Coronary artery (tissue), 2 donors: ENCODE data around the gene ADGRE2.

Source experiments
- DNase-seq: peaks from one replicate; pipeline ENCODE4 v3.0.0-alpha.2; 2017; ENCODE audit warnings: low spot score
- H3K27ac ChIP-seq, 2 donors: fragments of 200-600 bp; sonication (generic); one replicate each; pipeline ENCODE4 v1.5.1; 2016 to 2019
- H3K4me3 ChIP-seq: fragments of 200-600 bp; sonication (generic); 2 replicates; pipeline ENCODE4 v1.5.1; 2016; ENCODE audit warnings: mild to moderate bottlenecking, moderate library complexity
- TF ChIP-seq, protein P1 (sequence below): fragments of 200-600 bp; sonication (generic); IDR thresholded peaks from one replicate; pipeline ENCODE4 v1.5.1; 2019; ENCODE audit warnings: antibody characterized with exemption

Gene ADGRE2

DNA sequence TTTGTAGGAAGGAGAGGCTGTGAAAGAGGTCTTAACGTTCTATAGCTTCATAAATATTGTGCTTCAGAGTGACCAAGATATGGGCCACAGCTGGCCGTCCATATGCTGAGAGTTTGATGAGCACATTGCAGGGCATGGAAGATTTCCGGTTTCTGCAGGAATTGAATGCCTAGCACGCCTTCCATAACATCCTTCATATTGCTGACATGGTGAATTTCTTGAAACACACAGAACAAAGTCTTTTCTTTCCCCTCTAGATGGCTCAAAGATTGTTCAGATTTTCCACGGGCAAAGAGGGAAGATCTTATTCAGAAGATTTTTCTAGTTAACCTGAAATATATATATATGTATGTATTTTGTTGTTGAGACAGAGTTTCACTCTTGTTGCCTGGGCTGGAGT is 42.4 kb downstream of the ADGRE2 start:
- TF ChIP-seq, protein P1, sequence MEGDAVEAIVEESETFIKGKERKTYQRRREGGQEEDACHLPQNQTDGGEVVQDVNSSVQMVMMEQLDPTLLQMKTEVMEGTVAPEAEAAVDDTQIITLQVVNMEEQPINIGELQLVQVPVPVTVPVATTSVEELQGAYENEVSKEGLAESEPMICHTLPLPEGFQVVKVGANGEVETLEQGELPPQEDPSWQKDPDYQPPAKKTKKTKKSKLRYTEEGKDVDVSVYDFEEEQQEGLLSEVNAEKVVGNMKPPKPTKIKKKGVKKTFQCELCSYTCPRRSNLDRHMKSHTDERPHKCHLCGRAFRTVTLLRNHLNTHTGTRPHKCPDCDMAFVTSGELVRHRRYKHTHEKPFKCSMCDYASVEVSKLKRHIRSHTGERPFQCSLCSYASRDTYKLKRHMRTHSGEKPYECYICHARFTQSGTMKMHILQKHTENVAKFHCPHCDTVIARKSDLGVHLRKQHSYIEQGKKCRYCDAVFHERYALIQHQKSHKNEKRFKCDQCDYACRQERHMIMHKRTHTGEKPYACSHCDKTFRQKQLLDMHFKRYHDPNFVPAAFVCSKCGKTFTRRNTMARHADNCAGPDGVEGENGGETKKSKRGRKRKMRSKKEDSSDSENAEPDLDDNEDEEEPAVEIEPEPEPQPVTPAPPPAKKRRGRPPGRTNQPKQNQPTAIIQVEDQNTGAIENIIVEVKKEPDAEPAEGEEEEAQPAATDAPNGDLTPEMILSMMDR, result no peak
- no peak for DNase-seq
- no peak overlapping the region for H3K27ac ChIP-seq

GRCh38 chr19:14733574-14733973 is 44.8 kb downstream of the ADGRE2 start:
- H3K27ac ChIP-seq, result no peak overlapping the region
- TF ChIP-seq, protein P1, result no peak
- H3K4me3 ChIP-seq, result no peak overlapping the region
- no peak for DNase-seq

More for the DNA sequence above, 42.4 kb downstream of the ADGRE2 start:
- H3K4me3 ChIP-seq, result no peak overlapping the region

GRCh38 chr19:14732510-14732909 is 45.9 kb downstream of the ADGRE2 start:
- Histone ChIP-seq H3K27ac (no peak overlapping the region), H3K4me3 (no peak overlapping the region)
- TF ChIP-seq, protein P1, result no peak
- no peak for DNase-seq

DNA sequence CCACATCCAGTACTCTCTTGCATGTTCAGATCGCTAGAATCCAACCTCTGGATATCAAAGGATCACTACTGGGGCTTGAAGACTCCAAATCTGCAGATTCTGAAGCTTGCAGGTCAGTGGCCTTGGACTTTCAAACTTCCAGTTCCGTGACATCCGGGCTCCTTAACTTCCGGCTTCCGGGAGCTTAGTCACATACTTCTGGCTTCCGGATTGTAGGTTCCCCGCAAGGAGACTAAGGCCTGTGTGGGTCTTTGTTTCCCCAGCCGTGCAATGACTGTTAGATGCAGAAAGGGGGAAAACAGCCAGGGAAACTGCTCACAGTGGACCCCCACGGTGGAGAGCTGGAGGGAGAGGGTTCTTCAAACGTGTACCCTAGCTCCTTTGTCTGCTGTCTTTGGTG is 47.2 kb downstream of the ADGRE2 start:
- H3K4me3 ChIP-seq, result no peak overlapping the region
- no peak for DNase-seq
- TF ChIP-seq, protein P1, result no peak
- H3K27ac ChIP-seq, result no peak overlapping the region

- Histone ChIP-seq H3K27ac (no peak overlapping the region), H3K4me3 (no peak overlapping the region)
- TF ChIP-seq, protein P1, result no peak
- DNase-seq, result no peak
Measured at GRCh38 chr19:14728595-14728994, 49.8 kb downstream of the ADGRE2 start.

DNA sequence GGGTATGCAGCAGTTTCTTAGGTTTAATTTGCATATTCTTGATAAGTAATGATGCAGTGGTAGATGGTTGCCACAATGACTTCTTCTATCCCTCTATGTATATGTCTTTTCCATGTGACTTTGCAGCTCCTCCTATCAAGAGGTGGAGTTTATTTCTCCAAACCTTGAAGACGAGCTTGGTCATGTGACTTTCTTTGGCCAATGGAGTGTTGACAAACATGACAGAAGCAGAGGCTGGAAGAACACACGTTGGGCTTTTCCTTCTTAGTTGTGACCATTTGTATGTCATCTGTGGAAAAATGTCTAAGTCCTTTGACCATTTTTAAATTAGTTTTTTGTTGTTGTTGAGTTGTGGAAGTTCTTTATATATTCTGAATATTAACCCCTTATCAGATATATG is 56.2 kb downstream of the ADGRE2 start:
- no peak overlapping the region for H3K27ac ChIP-seq
- DNase-seq, result no peak
- H3K4me3 ChIP-seq, result no peak overlapping the region
- TF ChIP-seq, protein P1, result no peak

DNA sequence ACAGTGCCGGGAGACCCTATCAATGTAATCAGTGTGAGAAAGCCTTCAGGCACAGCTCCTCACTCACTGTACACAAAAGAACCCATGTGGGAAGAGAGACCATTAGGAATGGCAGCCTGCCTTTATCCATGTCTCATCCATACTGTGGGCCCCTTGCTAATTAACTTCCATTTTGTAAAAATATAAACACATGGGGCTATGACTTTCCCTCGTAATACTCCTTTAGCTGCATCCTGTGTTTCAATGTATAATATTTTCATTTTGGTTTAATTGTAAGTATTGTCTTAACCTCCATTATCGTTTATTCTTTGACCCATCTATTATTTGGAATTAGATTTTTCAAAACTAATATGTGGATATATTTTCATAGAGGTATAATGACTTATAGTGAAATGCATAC is 59.2 kb downstream of the ADGRE2 start:
- TF ChIP-seq, protein P1, result no peak

More for the DNA sequence above, 59.2 kb downstream of the ADGRE2 start:
- Histone ChIP-seq H3K4me3 (peak overlapping the region; percentile 32), H3K27ac (no peak overlapping the region)
- DNase-seq, result no peak
